PFSK-1 (cell line): ENCODE measurements around the gene CCR1.

Source experiments
- FOXP2 ChIP-seq: optimal IDR thresholded peaks from 2 replicates; pipeline ENCODE3; 2011; ENCODE audit warnings: borderline replicate concordance, control low read depth, inconsistent platforms; ENCODE audit not compliant: insufficient read depth; ENCODE audit errors: extremely low read length, extremely low read depth
- POLR2AphosphoS5 ChIP-seq: IDR thresholded peaks from 2 replicates; pipeline ENCODE4 v1.6.1; 2012; ENCODE audit warnings: low read depth, mild to moderate bottlenecking, control low read depth, low read length, moderate library complexity
- SIN3A ChIP-seq: IDR thresholded peaks from 2 replicates; pipeline ENCODE4 v1.6.1; 2012; ENCODE audit warnings: mild to moderate bottlenecking, low read length, moderate library complexity, borderline replicate concordance; ENCODE audit not compliant: insufficient read depth
- TAF1 ChIP-seq: IDR thresholded peaks from 2 replicates; pipeline ENCODE4 v1.6.1; 2012; ENCODE audit warnings: low read length, control low read depth, borderline replicate concordance; ENCODE audit not compliant: insufficient read depth
- TF ChIP-seq, protein P1 (sequence below), 2 experiments: IDR thresholded peaks; 2 replicates each; pipeline versions ENCODE4 v1.6.1 to v1.8.0; 2011 to 2012; ENCODE audit warnings: low read depth in 2 of 2, low read length in 2 of 2, control low read depth in 1 of 2, inconsistent platforms in 1 of 2, mild to moderate bottlenecking in 1 of 2, moderate library complexity in 1 of 2; ENCODE audit not compliant: insufficient read depth in 1 of 2

Gene CCR1

DNA sequence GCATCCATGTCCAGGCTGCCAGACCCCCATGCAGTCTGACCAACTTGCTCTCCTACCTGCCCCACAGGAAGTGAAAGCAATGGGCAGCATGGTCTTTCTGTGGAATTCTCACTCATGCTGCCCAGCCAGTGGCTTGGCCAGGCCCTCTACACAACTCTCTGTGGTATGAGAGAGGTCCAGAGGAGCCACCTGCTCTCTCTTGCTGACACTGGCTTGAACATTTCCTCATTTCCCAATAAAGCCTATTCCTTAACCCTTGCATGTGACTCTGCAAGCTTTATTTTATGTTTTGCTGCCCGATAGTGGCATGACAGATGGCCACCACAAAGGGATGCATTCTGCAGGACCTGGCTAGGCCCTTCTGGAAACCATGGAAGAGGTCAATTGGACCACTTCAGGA, 53.8 kb downstream of the CCR1 start:
- TF ChIP-seq TAF1 (no peak), POLR2AphosphoS5 (no peak), SIN3A (no peak), FOXP2 (no peak)
- TF ChIP-seq, protein P1, sequence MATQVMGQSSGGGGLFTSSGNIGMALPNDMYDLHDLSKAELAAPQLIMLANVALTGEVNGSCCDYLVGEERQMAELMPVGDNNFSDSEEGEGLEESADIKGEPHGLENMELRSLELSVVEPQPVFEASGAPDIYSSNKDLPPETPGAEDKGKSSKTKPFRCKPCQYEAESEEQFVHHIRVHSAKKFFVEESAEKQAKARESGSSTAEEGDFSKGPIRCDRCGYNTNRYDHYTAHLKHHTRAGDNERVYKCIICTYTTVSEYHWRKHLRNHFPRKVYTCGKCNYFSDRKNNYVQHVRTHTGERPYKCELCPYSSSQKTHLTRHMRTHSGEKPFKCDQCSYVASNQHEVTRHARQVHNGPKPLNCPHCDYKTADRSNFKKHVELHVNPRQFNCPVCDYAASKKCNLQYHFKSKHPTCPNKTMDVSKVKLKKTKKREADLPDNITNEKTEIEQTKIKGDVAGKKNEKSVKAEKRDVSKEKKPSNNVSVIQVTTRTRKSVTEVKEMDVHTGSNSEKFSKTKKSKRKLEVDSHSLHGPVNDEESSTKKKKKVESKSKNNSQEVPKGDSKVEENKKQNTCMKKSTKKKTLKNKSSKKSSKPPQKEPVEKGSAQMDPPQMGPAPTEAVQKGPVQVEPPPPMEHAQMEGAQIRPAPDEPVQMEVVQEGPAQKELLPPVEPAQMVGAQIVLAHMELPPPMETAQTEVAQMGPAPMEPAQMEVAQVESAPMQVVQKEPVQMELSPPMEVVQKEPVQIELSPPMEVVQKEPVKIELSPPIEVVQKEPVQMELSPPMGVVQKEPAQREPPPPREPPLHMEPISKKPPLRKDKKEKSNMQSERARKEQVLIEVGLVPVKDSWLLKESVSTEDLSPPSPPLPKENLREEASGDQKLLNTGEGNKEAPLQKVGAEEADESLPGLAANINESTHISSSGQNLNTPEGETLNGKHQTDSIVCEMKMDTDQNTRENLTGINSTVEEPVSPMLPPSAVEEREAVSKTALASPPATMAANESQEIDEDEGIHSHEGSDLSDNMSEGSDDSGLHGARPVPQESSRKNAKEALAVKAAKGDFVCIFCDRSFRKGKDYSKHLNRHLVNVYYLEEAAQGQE (IDR thresholded peaks at IDR 0.05; ENCODE audit: insufficient read depth in 1 of 2, low read depth in 2 of 2, low read length in 2 of 2) = no peak
